DND-41 (cell line): Measurements from ENCODE around the gene DHRS7B.
"Not testable (repeated sequence)": the region's sequence is repeated elsewhere in the genome, so short reads cannot be mapped to it uniquely, and the experiment has no call there.

Source experiments
- EZH2 ChIP-seq: IDR thresholded peaks from 3 replicates; pipeline ENCODE4 v1.6.1; 2012; ENCODE audit warnings: borderline replicate concordance, low read depth, mild to moderate bottlenecking, moderate library complexity, low read length, inconsistent platforms; ENCODE audit not compliant: severe bottlenecking
- TF ChIP-seq, protein P1 (sequence below): IDR thresholded peaks from 2 replicates; pipeline ENCODE4 v1.5.1; 2012; ENCODE audit warnings: borderline replicate concordance, low read length, moderate library complexity, mild to moderate bottlenecking; ENCODE audit not compliant: poor library complexity, severe bottlenecking; ENCODE audit errors: extremely low read depth

- TF ChIP-seq, protein P1, sequence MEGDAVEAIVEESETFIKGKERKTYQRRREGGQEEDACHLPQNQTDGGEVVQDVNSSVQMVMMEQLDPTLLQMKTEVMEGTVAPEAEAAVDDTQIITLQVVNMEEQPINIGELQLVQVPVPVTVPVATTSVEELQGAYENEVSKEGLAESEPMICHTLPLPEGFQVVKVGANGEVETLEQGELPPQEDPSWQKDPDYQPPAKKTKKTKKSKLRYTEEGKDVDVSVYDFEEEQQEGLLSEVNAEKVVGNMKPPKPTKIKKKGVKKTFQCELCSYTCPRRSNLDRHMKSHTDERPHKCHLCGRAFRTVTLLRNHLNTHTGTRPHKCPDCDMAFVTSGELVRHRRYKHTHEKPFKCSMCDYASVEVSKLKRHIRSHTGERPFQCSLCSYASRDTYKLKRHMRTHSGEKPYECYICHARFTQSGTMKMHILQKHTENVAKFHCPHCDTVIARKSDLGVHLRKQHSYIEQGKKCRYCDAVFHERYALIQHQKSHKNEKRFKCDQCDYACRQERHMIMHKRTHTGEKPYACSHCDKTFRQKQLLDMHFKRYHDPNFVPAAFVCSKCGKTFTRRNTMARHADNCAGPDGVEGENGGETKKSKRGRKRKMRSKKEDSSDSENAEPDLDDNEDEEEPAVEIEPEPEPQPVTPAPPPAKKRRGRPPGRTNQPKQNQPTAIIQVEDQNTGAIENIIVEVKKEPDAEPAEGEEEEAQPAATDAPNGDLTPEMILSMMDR, result not testable (repeated sequence)
- TF ChIP-seq EZH2, result not testable (repeated sequence)
Observed at GRCh38 chr17:21144299-21144698, 17.5 kb downstream of the DHRS7B start.
